IPS-15b (cell line): Measurements from ENCODE around the gene MYBBP1A.

Source experiments
- H3K27me3 ChIP-seq: one replicate; pipeline ENCODE4 v1.6.1; 2013; ENCODE audit warnings: low read length; ENCODE audit not compliant: control insufficient read depth, insufficient read depth
- H3K36me3 ChIP-seq: one replicate; pipeline ENCODE4 v1.6.1; 2013; ENCODE audit warnings: low read length; ENCODE audit not compliant: control insufficient read depth, insufficient read depth
- H3K4me1 ChIP-seq: one replicate; pipeline ENCODE4 v1.6.1; 2013; ENCODE audit warnings: mild to moderate bottlenecking, low read length; ENCODE audit not compliant: control insufficient read depth, insufficient read depth
- H3K4me3 ChIP-seq: one replicate; pipeline ENCODE4 v1.5.1; 2013; ENCODE audit warnings: low read depth, low read length
- H3K9ac ChIP-seq: one replicate; pipeline ENCODE4 v1.6.1; 2013; ENCODE audit warnings: low read depth, mild to moderate bottlenecking, low read length
- H3K9me3 ChIP-seq: one replicate; pipeline ENCODE4 v1.6.1; 2013; ENCODE audit warnings: mild to moderate bottlenecking, low read length; ENCODE audit not compliant: control insufficient read depth, insufficient read depth

The MYBBP1A gene

DNA sequence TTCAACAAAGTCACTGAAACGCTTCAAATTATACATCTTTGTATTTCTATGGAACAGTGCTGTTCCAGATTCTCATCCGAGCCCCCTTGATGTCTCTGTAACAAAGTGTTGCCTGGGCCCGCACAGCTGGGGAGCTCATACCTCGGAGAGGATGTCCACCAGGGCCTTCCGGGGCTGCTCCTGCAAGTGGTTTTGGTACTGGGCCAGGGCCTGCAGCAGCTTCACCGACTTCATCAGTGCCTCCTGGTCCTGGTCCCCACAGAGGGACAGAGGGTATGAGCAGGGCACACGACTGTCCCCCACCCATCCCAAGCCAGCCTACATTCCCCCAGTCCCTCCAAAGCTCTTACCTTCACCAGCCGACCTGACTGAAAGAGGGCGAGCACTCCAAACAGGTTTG lies 1.5 kb downstream of the MYBBP1A start:
- Histone ChIP-seq H3K4me1 (peaks cover 6% of the 10 kb centered on the region), H3K4me3 (peak overlapping the region; percentile 94), H3K9ac (peak overlapping the region; percentile 47), H3K27me3 (no peaks in the 10 kb centered on the region), H3K36me3 (peaks cover 43% of the 10 kb centered on the region), H3K9me3 (no peaks in the 10 kb centered on the region)

GRCh38 chr17:4551796-4552525 lies 3.2 kb downstream of the MYBBP1A start:
- H3K4me1 ChIP-seq = peaks cover 6% of the 10 kb centered on the region
- H3K36me3 ChIP-seq = peaks cover 61% of the 10 kb centered on the region

DNA sequence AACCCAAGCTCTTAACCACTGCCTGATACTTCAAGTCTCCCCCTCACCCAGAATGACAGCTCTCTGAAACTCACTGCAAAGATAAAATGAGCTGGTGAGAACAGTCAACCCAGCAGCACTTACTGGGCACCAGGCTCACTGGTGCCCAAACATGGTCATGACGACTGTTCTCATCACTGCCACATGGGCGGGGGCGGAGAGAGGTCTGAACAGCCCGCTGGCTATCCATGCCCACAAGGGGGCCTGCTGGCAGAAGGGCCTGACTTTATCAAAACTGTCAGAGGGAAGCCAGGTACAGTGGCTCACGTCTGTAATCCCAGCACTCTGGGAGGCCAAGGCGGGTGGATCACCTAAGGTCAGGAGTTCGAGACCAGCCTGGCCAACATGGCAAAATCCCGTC lies 4.0 kb downstream of the MYBBP1A start:
- Histone ChIP-seq H3K36me3 (peaks cover 65% of the 10 kb centered on the region), H3K27me3 (no peaks in the 10 kb centered on the region), H3K4me1 (peaks cover 3% of the 10 kb centered on the region), H3K9ac (no peak overlapping the region), H3K9me3 (no peaks in the 10 kb centered on the region), H3K4me3 (no peak overlapping the region)

More at GRCh38 chr17:4551796-4552525, 3.2 kb downstream of the MYBBP1A start:
- no peaks in the 10 kb centered on the region for H3K27me3 ChIP-seq
- H3K9ac ChIP-seq = no peak overlapping the region
- no peaks in the 10 kb centered on the region for H3K9me3 ChIP-seq
- H3K4me3 ChIP-seq = no peak overlapping the region

DNA sequence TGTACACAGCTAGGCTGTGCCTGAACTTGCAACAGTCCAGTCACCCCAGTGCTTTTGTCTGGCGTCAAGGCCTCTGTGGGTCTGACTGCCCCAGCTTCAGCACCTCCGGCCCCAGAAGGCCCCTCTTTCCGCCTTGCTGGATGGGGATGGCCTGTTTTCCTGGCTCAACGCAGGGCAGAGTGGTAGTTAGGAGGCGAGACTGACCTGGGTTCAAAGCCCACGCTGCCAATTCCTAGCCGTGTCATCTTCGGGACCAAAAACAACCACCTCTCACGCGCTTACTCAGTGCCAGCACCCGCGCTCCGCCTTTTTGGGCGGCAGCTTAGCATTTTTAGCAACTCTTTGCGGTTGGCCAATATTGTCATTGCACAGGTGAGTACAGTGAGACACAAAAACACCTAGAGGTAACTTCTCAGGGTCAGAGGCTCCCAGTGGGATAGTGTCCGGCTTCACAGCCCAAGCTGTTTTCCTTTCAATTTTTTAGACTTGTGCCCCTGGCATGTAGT lies 4.6 kb downstream of the MYBBP1A start:
- H3K4me3 ChIP-seq = no peak overlapping the region
- H3K4me1 ChIP-seq = no peaks in the 10 kb centered on the region
- no peaks in the 10 kb centered on the region for H3K9me3 ChIP-seq
- no peak overlapping the region for H3K9ac ChIP-seq
- H3K27me3 ChIP-seq = no peaks in the 10 kb centered on the region
- H3K36me3 ChIP-seq = peaks cover 69% of the 10 kb centered on the region

GRCh38 chr17:4549781-4550533 lies 5.2 kb downstream of the MYBBP1A start:
- Histone ChIP-seq H3K36me3 (peaks cover 76% of the 10 kb centered on the region), H3K4me3 (no peak overlapping the region), H3K9me3 (no peaks in the 10 kb centered on the region), H3K4me1 (no peaks in the 10 kb centered on the region), H3K27me3 (no peaks in the 10 kb centered on the region), H3K9ac (no peak overlapping the region)

- peaks cover 85% of the 10 kb centered on the region for H3K36me3 ChIP-seq
- no peak overlapping the region for H3K4me3 ChIP-seq
- H3K4me1 ChIP-seq = no peaks in the 10 kb centered on the region
- H3K27me3 ChIP-seq = no peaks in the 10 kb centered on the region
- no peaks in the 10 kb centered on the region for H3K9me3 ChIP-seq
- no peak overlapping the region for H3K9ac ChIP-seq
Measured at GRCh38 chr17:4548721-4549531, 6.3 kb downstream of the MYBBP1A start.

DNA sequence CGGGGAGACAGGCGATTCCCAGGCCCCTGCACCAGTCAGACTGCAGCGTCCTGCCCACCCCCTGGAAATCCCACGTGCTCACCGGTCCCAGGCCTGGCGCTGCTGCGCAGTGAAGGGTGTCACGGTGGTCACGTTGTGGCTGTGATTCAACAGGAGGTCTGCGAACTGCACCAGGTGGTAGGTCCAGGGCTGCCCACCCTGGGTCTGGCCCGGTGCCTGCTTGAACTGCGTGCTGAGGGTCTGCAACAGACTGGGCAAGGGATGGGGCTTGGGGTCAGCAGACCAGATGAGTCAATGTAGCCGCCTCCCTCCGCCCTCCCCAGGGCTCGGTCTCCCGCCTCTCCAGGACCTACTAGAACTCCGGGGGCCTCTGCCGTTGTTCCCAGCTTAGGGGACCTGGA lies 7.1 kb downstream of the MYBBP1A start:
- Histone ChIP-seq H3K9me3 (no peaks in the 10 kb centered on the region), H3K27me3 (no peaks in the 10 kb centered on the region), H3K4me1 (no peaks in the 10 kb centered on the region), H3K9ac (no peak overlapping the region), H3K36me3 (peaks cover 91% of the 10 kb centered on the region), H3K4me3 (no peak overlapping the region)

GRCh38 chr17:4547118-4547906 lies 7.9 kb downstream of the MYBBP1A start:
- no peaks in the 10 kb centered on the region for H3K9me3 ChIP-seq
- H3K27me3 ChIP-seq = no peaks in the 10 kb centered on the region
- no peaks in the 10 kb centered on the region for H3K4me1 ChIP-seq
- H3K9ac ChIP-seq = no peak overlapping the region
- H3K36me3 ChIP-seq = peaks cover 92% of the 10 kb centered on the region
- no peak overlapping the region for H3K4me3 ChIP-seq

DNA sequence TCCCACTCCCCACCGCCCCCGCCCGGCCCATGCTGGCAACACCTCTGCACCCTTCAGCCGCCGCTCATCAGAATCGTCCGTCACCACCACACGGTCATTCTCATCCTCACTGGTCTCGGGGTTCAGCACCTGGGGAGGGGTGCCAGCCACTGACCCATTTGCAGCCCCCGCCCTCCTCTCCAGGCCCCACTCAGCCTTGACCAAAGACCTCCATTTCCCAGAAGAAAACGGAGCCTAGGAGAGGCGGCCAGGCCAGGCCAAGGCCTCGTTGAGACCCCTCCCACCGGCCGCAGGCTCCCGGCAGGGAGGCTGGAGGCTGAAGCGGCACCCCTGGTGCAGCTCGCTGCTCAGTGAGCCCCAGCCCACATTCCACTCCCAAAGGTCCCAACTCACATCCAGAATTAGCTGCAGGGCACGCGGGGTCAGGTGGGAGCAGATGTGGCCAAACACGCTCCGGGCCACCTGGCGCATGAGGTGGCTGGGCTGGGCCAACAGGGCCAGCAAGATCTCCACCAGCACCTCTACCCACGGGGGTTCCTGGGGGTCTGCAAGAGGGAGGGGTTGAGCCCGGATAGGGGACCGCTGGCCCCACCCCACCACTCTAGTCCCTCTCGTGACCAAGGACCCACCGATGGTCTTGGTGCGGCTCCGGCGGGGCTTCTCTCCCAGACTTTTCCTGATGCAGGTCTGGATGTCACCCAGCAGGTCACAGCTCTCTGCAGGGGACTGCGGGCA lies 9.8 kb downstream of the MYBBP1A start:
- H3K9me3 ChIP-seq = no peaks in the 10 kb centered on the region
- H3K9ac ChIP-seq = no peak overlapping the region
- peaks cover 93% of the 10 kb centered on the region for H3K36me3 ChIP-seq
- H3K4me3 ChIP-seq = no peak overlapping the region
- H3K27me3 ChIP-seq = no peaks in the 10 kb centered on the region
- H3K4me1 ChIP-seq = no peaks in the 10 kb centered on the region

DNA sequence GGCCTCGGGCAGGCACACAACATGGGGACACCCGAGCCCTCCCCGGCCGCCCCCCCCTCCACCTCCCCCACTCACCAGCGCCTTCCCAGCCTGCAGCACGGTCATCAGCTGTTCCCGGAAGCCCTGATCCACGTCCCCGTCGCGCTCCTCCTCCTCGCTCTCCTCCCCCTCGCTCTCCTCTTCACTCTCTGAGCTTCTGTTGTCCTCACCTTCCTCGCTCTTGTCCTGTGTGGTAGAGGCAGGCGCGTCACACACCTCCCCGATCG lies 10.3 kb downstream of the MYBBP1A start:
- peaks cover 93% of the 10 kb centered on the region for H3K36me3 ChIP-seq
- H3K27me3 ChIP-seq = no peaks in the 10 kb centered on the region
- H3K9ac ChIP-seq = no peak overlapping the region
- no peaks in the 10 kb centered on the region for H3K4me1 ChIP-seq
- H3K9me3 ChIP-seq = no peaks in the 10 kb centered on the region
- no peak overlapping the region for H3K4me3 ChIP-seq
